Activated T-helper 2 cell treated with anti-CD3 and anti-CD28 coated beads, Interferon-gamma antibody, Interleukin-2, Interleukin-4, amounts not matched to agents 10 μg/mL and 5 μg/mL and 100 μg/mL, durations not matched to agents 14 hours and 24 hours and 36 hours (primary cell): Measurements from ENCODE around the gene ZNF438. TPM values are rescaled to one million over a fixed set of nuclear protein-coding genes. Genes with fewer than 3 reads are reported as not detected.

Experiments used
- DNase-seq: peaks from one replicate; pipeline ENCODE4 v3.0.0; 2021; ENCODE audit warnings: low spot score
- H3K27ac Mint-ChIP-seq: one replicate; pipeline ENCODE4 v1.8.0; 2021; ENCODE audit warnings: mixed read lengths
- H3K27me3 Mint-ChIP-seq: one replicate; pipeline ENCODE4 v1.8.0; 2021; ENCODE audit warnings: low read depth, mixed read lengths
- H3K36me3 Mint-ChIP-seq: one replicate; pipeline ENCODE4 v1.8.0; 2021; ENCODE audit warnings: low read depth, mixed read lengths
- H3K4me1 Mint-ChIP-seq: one replicate; pipeline ENCODE4 v1.8.0; 2021; ENCODE audit warnings: low read depth, mixed read lengths
- H3K4me3 Mint-ChIP-seq: one replicate; pipeline ENCODE4 v1.8.0; 2021; ENCODE audit warnings: low read depth, mild to moderate bottlenecking, moderate library complexity, mixed read lengths
- H3K9me3 Mint-ChIP-seq: one replicate; pipeline ENCODE4 v1.8.0; 2021; ENCODE audit warnings: mixed read lengths
- intact Hi-C: fragments of 100-400 bp; cut with micrococcal nuclease; formaldehyde crosslinking; loops from one replicate; pipeline ENCODE4 v1.15.1; 2023
- total RNA-seq: library from RNA; stranded (reverse); gene quantifications from 2 replicates; pipeline ENCODE4 v1.2.3, GENCODE V29; 2022

Gene ZNF438
- total RNA-seq, 1 donor from 2014 or later: 6.1 TPM

DNA sequence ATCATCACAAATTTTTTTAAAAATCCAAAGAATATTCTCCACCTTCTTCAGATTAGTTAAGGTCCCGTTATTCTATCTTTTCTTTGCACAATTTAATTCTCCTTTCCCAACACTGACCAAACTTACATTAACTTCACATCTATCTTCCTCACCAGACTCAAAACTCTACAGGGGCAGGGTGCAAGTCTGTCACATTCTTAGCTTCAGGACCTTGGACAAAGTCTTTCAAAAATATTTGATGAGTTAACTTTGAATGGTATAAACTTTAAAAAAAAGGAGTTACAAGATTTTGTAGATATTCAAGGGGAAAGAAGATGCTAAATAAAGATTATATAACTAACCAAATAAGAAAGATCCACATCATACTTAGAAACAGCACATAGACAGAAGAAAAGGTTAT is 132.7 kb downstream of the ZNF438 start:
- no peak for DNase-seq
- Mint-ChIP-seq H3K4me3 (no peak overlapping the region), H3K36me3 (peaks cover 49% of the 10 kb centered on the region), H3K9me3 (peaks cover 33% of the 10 kb centered on the region), H3K27ac (no peak overlapping the region), H3K27me3 (no peaks in the 10 kb centered on the region), H3K4me1 (peaks cover 9% of the 10 kb centered on the region)
- intact Hi-C loops: no loop called here

DNA sequence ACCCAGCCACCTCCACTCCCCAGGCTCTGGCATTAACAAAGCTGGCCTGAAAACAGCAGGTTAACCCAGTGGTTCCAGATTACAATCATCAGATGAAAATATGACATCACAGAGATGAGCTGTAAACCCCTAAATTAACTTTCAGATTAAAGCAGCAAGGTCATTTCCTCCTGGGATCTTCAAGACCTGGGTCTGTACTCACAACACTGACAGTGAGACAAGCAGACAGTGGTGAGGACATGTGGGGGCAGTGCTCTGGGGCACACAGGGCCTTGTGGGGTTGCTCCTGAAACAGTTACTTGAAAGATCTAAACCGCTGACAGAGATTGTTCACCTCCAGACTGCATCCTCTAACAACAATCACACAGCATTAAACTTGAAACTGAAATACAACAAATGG is 134.1 kb downstream of the ZNF438 start:
- Mint-ChIP-seq H3K36me3 (peaks cover 41% of the 10 kb centered on the region), H3K27ac (peak overlapping the region; percentile 72), H3K4me1 (peaks cover 11% of the 10 kb centered on the region), H3K27me3 (no peaks in the 10 kb centered on the region), H3K9me3 (peaks cover 29% of the 10 kb centered on the region), H3K4me3 (no peak overlapping the region)
- no peak for DNase-seq
- intact Hi-C loops: no loop called here

DNA sequence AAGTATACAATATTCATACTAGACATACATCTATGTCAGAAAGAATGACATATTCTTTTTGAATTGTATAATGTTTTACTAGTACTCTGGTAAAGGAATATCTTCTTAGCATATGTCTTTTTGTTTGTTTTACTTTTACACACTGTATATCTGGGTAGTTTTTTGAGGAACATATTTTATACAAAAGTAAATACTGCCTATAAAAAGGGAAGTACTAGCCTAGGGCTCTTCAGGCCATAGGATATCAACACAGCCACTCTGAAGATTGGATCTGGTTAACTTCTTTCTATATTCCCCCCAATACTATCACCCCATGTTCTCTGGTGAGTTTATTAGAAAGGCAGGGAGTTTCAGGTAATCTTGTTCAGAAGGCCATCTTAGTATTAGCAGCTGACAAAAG is 134.6 kb downstream of the ZNF438 start:
- H3K9me3 Mint-ChIP-seq: peaks cover 24% of the 10 kb centered on the region
- intact Hi-C loops: no loop called here

DNA sequence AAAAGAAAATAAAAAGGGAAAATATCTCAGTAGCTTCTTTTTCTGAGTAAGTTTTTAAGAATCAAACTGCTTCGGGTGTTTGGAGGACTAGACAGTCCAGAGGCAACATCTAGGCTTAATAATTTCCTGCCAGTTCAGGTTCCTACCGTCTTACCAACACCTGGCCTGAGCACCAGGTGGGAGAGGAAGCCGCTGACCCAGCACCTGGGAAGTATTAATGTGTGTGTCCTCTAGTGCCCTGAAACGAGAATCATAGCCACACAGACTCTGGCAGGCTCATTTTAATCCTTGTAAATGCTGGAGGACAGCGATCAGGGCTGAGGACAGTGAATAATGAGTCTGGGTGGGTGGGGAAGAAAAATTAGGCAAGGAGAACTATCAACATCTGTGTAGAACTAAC is 137.4 kb downstream of the ZNF438 start:
- Mint-ChIP-seq H3K4me1 (peaks cover 12% of the 10 kb centered on the region), H3K4me3 (no peak overlapping the region), H3K27ac (no peak overlapping the region), H3K36me3 (peaks cover 19% of the 10 kb centered on the region), H3K27me3 (no peaks in the 10 kb centered on the region), H3K9me3 (peaks cover 14% of the 10 kb centered on the region)
- no peak for DNase-seq
- intact Hi-C loops: no loop called here

More for the DNA sequence above, 134.6 kb downstream of the ZNF438 start:
- Mint-ChIP-seq H3K4me1 (peaks cover 12% of the 10 kb centered on the region), H3K4me3 (no peak overlapping the region), H3K27ac (peak overlapping the region; percentile 72), H3K27me3 (no peaks in the 10 kb centered on the region), H3K36me3 (peaks cover 36% of the 10 kb centered on the region)
- DNase-seq: no peak

DNA sequence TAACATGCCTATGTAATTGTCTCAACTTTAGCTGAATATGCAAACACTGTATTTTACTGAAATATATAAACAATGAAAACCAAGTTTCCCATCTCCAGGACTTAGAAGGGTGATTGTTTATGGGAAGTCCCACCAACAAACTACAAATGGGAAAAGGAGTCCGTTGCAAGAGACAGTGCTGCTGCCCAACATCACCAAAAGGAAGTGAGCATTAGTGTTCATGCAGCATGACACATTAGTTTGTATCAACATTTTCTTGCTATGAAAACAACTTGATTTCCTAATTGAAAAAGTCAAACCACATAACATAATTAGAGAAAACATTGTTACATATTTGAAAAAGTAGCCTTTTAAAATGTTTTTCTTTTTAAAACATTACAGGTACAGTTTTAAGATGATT is 138.5 kb downstream of the ZNF438 start:
- no peak for DNase-seq
- H3K27ac Mint-ChIP-seq: no peak overlapping the region
- no peaks in the 10 kb centered on the region for H3K27me3 Mint-ChIP-seq
- intact Hi-C loops: no loop called here
- H3K36me3 Mint-ChIP-seq: peaks cover 13% of the 10 kb centered on the region
- H3K9me3 Mint-ChIP-seq: peaks cover 4% of the 10 kb centered on the region
- no peak overlapping the region for H3K4me3 Mint-ChIP-seq
- H3K4me1 Mint-ChIP-seq: peaks cover 12% of the 10 kb centered on the region

DNA sequence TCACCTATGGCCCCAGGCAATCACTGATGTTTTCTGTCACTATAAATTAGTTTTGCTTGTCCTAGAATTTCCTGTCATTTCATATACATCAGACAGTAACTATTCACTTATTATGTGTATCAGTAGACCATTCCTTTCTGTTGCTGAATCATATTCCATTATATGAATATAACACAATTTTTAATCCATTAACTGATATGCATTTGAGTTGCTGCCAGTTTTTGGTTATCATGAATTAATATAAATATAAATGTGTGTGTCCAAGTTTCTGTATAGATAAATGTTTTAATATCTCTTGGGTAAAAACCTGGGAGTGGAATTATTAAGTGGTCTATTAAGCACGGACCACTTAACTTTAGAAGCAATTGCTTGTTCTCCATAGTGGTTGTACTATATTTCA is 143.8 kb downstream of the ZNF438 start:
- Mint-ChIP-seq H3K9me3 (no peaks in the 10 kb centered on the region), H3K4me3 (no peak overlapping the region), H3K27ac (no peak overlapping the region), H3K36me3 (no peaks in the 10 kb centered on the region), H3K27me3 (no peaks in the 10 kb centered on the region), H3K4me1 (peaks cover 4% of the 10 kb centered on the region)
- DNase-seq: no peak
- intact Hi-C loops: no loop called here

DNA sequence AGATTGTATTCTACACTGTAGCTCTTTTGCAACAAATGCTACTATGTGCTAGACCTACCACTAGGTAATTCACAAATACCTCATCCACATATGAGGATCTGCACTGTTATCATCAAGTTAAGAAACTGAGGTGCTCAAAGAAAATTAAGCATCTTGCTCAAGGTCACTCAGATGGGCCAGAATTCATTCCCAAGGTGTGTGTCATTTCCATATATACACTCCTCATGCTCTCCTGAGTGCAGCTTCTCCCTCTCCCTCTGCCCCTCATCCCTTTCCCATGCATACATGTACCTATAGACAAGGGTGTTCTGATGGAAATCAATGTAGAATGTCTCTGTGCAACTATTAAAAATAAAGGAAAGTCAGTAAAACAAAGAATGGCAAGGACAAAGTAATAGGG is 146.2 kb downstream of the ZNF438 start:
- Mint-ChIP-seq H3K4me3 (no peak overlapping the region), H3K27ac (no peak overlapping the region), H3K36me3 (no peaks in the 10 kb centered on the region), H3K4me1 (no peaks in the 10 kb centered on the region), H3K9me3 (no peaks in the 10 kb centered on the region), H3K27me3 (no peaks in the 10 kb centered on the region)
- DNase-seq: no peak
- intact Hi-C loops: no loop called here

DNA sequence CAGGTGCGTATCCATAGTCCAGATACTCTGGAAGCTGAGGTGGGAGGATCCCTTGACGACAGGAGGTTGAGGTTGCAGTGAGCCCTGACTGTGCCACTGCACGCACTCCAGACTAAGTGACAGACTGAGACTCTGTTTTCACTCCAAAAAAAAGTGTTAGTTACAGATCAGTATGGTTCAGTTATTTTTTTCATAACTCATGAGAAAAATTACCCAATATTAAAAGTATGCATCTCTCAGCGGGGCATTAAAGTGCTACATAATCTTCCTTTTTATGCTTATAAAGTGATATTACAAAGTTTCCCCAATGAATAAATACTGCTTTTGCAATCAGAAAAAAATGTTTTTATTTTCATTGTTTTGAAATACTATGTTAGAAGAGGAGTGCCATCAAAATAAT is 147.9 kb downstream of the ZNF438 start:
- DNase-seq: no peak
- Mint-ChIP-seq H3K4me3 (no peak overlapping the region), H3K27ac (no peak overlapping the region), H3K9me3 (no peaks in the 10 kb centered on the region), H3K4me1 (no peaks in the 10 kb centered on the region), H3K36me3 (no peaks in the 10 kb centered on the region), H3K27me3 (no peaks in the 10 kb centered on the region)
- intact Hi-C loops: no loop called here

DNA sequence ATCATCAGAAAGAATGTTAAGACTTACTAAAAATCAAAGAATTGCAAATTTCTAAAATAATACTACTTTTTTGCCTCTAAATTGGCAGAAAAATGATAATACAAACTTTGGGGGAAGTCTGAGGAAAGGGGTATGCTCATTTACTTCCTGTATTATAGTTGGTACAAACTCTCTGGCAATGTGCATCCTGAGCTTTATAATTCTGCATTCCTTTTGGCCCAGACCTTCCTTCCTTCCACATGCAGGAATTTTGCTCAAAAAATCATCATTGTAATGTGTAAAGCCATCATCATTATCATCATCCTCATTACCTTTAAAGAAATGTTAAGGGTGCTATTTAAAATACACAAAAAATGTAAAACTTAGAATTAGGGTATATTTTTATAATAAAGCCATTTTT is 148.5 kb downstream of the ZNF438 start:
- DNase-seq: no peak
- Mint-ChIP-seq H3K36me3 (no peaks in the 10 kb centered on the region), H3K27ac (no peak overlapping the region), H3K4me1 (no peaks in the 10 kb centered on the region), H3K4me3 (no peak overlapping the region), H3K9me3 (no peaks in the 10 kb centered on the region), H3K27me3 (no peaks in the 10 kb centered on the region)
- intact Hi-C loops: no loop called here

DNA sequence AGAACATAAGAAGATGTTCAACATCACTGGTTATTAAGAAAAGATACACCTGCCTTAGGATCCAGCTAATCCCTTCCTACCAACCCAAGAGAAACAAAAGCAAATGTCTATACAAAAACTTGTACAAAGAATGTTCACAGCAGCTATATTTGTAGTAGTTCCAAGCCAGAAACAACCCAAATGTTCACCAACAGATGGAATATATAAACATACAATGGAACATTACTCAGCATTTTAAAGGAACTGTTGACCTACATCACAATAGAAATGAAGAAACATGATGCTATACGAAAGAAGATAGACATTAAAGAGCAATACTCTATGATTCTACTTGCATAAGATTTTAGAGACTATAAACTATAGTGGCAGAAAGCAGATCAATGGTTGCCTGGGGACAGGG is 149.4 kb downstream of the ZNF438 start:
- Mint-ChIP-seq H3K27ac (no peak overlapping the region), H3K4me1 (no peaks in the 10 kb centered on the region), H3K4me3 (no peak overlapping the region), H3K27me3 (no peaks in the 10 kb centered on the region), H3K36me3 (no peaks in the 10 kb centered on the region), H3K9me3 (no peaks in the 10 kb centered on the region)
- intact Hi-C loops: no loop called here
- no peak for DNase-seq

DNA sequence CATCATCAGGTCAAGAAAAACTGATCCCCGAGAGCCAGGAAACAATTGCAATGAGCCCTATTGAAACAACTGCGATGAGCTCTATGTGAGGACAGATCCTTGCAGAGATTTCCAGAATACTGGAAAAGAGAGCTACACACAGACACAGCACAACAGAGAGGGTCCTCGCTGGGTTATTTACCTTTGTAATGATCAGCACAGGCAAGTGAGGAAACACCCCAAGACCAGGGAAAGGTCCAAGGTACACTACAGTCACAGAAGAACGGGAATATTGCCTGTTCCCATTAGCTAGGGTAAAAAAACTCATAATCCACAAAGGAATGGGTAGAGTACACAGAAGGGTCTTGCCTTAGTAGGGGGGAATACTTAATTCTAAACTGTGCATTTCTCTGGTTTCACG is 152.7 kb downstream of the ZNF438 start:
- no peak overlapping the region for H3K27ac Mint-ChIP-seq
- no peaks in the 10 kb centered on the region for H3K9me3 Mint-ChIP-seq
- no peaks in the 10 kb centered on the region for H3K36me3 Mint-ChIP-seq
- H3K27me3 Mint-ChIP-seq: no peaks in the 10 kb centered on the region
- intact Hi-C loops: no loop called here
- no peak overlapping the region for H3K4me3 Mint-ChIP-seq
- no peak for DNase-seq
- no peaks in the 10 kb centered on the region for H3K4me1 Mint-ChIP-seq

DNA sequence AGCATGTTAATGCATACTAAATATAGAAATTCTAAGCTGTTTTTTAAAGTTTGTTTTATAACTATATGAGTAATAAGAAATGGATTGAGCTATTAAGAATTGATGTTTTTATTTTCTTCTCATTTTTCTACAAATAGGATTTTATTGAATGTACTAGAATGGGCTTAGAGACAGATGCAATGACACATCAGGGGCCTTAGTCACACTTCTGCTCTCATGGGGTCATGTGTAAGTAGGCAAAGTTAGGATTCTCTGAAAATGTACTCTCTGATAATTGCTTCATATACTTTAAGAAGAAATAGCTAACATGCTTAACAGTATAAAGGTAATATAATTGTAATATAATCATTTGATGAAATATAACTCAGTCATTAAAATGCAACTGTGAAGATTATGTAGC is 154.6 kb downstream of the ZNF438 start:
- Mint-ChIP-seq H3K9me3 (no peaks in the 10 kb centered on the region), H3K4me3 (no peak overlapping the region), H3K36me3 (no peaks in the 10 kb centered on the region), H3K27me3 (no peaks in the 10 kb centered on the region), H3K27ac (no peak overlapping the region), H3K4me1 (peaks cover 3% of the 10 kb centered on the region)
- no peak for DNase-seq
- intact Hi-C loops: no loop called here

DNA sequence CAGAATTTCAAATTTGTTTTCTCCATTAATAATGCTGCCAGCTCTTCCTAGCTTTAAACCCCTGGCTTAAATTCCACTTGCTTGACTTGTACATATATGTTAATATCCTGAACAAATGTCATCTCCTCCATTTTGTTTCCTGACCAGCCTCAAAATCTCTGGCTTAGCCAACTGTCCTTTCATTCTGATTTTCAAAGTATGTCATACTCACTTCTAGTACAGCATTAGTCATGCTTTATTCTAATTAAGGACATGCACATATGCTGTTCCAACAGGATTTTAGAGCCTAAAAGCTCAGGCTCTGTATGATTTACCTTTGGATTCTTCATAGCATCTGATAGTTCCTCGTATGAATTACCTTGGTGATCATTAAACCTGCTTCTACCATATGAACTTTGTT is 158.3 kb downstream of the ZNF438 start:
- no peaks in the 10 kb centered on the region for H3K9me3 Mint-ChIP-seq
- intact Hi-C loops: no loop called here
- peaks cover 3% of the 10 kb centered on the region for H3K4me1 Mint-ChIP-seq
- DNase-seq: no peak
- no peak overlapping the region for H3K27ac Mint-ChIP-seq
- H3K36me3 Mint-ChIP-seq: no peaks in the 10 kb centered on the region
- no peak overlapping the region for H3K4me3 Mint-ChIP-seq
- no peaks in the 10 kb centered on the region for H3K27me3 Mint-ChIP-seq

DNA sequence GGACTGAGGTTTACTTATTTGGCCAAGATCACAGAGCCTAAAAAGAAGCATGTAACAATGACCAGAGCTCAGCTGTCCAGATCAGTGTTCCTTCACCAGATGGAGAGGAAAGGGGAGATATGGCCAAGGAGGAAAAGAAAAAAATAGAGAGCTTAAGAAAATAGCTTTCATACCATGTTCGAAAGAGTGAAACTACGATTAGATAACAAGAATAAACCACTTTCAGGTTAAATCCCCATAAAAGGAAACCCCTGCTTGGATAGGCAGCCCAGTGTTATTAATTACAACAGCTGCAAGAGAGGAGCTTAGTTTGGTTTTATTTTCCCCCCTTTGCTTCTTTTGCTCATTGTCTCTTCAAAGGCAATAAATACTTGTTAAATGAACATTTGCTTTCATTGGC is 160.8 kb downstream of the ZNF438 start:
- no peak overlapping the region for H3K27ac Mint-ChIP-seq
- no peak for DNase-seq
- intact Hi-C loops: no loop called here
- H3K36me3 Mint-ChIP-seq: no peaks in the 10 kb centered on the region
- H3K4me3 Mint-ChIP-seq: no peak overlapping the region
- peaks cover 3% of the 10 kb centered on the region for H3K4me1 Mint-ChIP-seq
- H3K27me3 Mint-ChIP-seq: no peaks in the 10 kb centered on the region
- no peaks in the 10 kb centered on the region for H3K9me3 Mint-ChIP-seq
